UCSD-AML1 (cell line): ENCODE results near the gene F11R.
"Not testable (repeated sequence)": the region's sequence is repeated elsewhere in the genome, so short reads cannot be mapped to it uniquely, and the experiment has no call there.

Experiments
- DNase-seq: peaks from one replicate; lab custom pipeline; 2025; ENCODE audit not compliant: unreplicated experiment; lab: John Stamatoyannopoulos, UW

F11R gene

GRCh38 chr1:161016683-161017082 lies 4.3 kb downstream of the F11R start:
- not testable (repeated sequence) for DNase-seq

GRCh38 chr1:161013488-161014230 lies 7.3 kb downstream of the F11R start:
- DNase-seq, result peak; percentile 90

- DNase-seq, result no peak
Measured at GRCh38 chr1:161013131-161013487, 7.8 kb downstream of the F11R start.

GRCh38 chr1:161012420-161012819 lies 8.5 kb downstream of the F11R start:
- DNase-seq, result no peak

GRCh38 chr1:161009602-161010211 lies 11.2 kb downstream of the F11R start:
- DNase-seq, result no peak

- no peak for DNase-seq
Measured at GRCh38 chr1:161008869-161009510, 12.0 kb downstream of the F11R start.

GRCh38 chr1:161007369-161007768 lies 13.6 kb downstream of the F11R start:
- no peak for DNase-seq

GRCh38 chr1:161006563-161006962 lies 14.4 kb downstream of the F11R start:
- no peak for DNase-seq

GRCh38 chr1:161001525-161001924 lies 19.4 kb downstream of the F11R start:
- no peak for DNase-seq

GRCh38 chr1:161000736-161001480 lies 20.0 kb downstream of the F11R start:
- DNase-seq, result no peak

GRCh38 chr1:160999376-160999775 lies 21.6 kb downstream of the F11R start:
- no peak for DNase-seq

GRCh38 chr1:160997323-160998038 lies 23.5 kb downstream of the F11R start:
- DNase-seq, result peak; percentile 72

GRCh38 chr1:160996178-160996577 lies 24.8 kb downstream of the F11R start:
- no peak for DNase-seq

GRCh38 chr1:160993544-160994193 lies 27.3 kb downstream of the F11R start:
- no peak for DNase-seq

- not testable (repeated sequence) for DNase-seq
Measured at GRCh38 chr1:160992036-160992435, 28.9 kb downstream of the F11R start.

GRCh38 chr1:160987359-160988050 lies 33.4 kb downstream of the F11R start:
- no peak for DNase-seq

- DNase-seq, result no peak
Measured at GRCh38 chr1:160985723-160986122, 35.2 kb downstream of the F11R start.

- no peak for DNase-seq
Measured at GRCh38 chr1:160981584-160982411, 39.2 kb downstream of the F11R start.

GRCh38 chr1:160979286-160979685 lies 41.7 kb downstream of the F11R start:
- DNase-seq, result no peak
